BJ (cell line): ENCODE measurements around the gene HABP2. TPM values are rescaled to one million over a fixed set of nuclear protein-coding genes. Genes with fewer than 3 reads are reported as not detected.

Source experiments
- CTCF ChIA-PET: fragments of 350-600 bp; formaldehyde crosslinking; extraction: SDS; loops from one replicate; lab custom pipeline; 2021; ENCODE audit warnings: antibody characterized with exemption, inconsistent platforms; lab: Yijun Ruan, JAX
- POLR2A ChIA-PET: fragments of 300-600 bp; sonication (Branson Sonifier 250); formaldehyde crosslinking; extraction: SDS; loops from one replicate; lab custom pipeline; 2021; ENCODE audit warnings: antibody characterized with exemption; lab: Charles Lee
- DNase-seq: peaks from one replicate; pipeline ENCODE4 v3.0.0-alpha.2; 2011; ENCODE audit warnings: low read depth
- H3K27me3 ChIP-seq: 2 replicates; pipeline ENCODE4 v1.6.0; 2011; ENCODE audit warnings: low read length; ENCODE audit not compliant: control insufficient read depth, insufficient read depth
- H3K36me3 ChIP-seq: 2 replicates; pipeline ENCODE4 v1.5.1; 2011; ENCODE audit warnings: low read length; ENCODE audit not compliant: control insufficient read depth, insufficient read depth
- H3K4me3 ChIP-seq: 2 replicates; pipeline ENCODE4 v1.5.1; 2011; ENCODE audit warnings: low read depth, mild to moderate bottlenecking, control low read depth, low read length
- CTCF ChIP-seq: IDR thresholded peaks from 2 replicates; pipeline ENCODE4 v1.5.1; 2011; ENCODE audit warnings: low read depth, mild to moderate bottlenecking, control low read depth, inconsistent platforms, low read length, moderate library complexity; ENCODE audit not compliant: insufficient read depth
- polyA plus RNA-seq: library from polyadenylated mRNA; depleted of rRNA; stranded (reverse); fragments of >200 nt; gene quantifications from 2 replicates; pipeline ENCODE4 v1.2.3, GENCODE V29; 2011

HABP2 gene
- polyA plus RNA-seq, 1 experiment, result 0.02 TPM

DNA sequence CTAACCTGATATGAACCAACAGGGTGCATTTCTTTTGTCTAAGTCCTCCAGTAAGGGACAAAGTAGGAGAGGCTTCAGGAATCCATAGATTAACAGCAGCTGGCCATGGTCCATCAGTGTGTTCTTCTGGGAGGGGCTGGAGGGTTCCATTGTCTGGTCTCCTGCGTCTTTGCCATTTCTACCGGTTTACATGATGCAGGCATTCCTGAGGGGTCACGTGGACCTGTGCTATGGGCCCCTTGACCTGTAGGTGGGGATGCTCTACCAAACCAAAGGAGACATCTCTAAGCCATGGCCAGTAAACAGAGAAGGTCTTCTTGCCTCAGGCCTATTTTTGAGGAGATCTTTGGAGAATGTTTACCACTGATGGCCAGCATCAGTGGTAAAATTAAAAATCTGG, 28.7 kb upstream of the HABP2 start:
- no peak overlapping the region for H3K4me3 ChIP-seq
- POLR2A ChIA-PET, result no interaction called here
- CTCF ChIA-PET, result interaction anchor here (1.7 to 2.5 kb wide), 3 partner anchors 39 to 83 kb away, joined by 4 to 11 read pairs (median 10); no protein-coding TSS in a partner anchor
- no peaks in the 10 kb centered on the region; the same call in 1 of the 2 replicates for H3K27me3 ChIP-seq
- H3K36me3 ChIP-seq, result no peaks in the 10 kb centered on the region
- no peak for TF ChIP-seq CTCF
- DNase-seq, result no peak

DNA sequence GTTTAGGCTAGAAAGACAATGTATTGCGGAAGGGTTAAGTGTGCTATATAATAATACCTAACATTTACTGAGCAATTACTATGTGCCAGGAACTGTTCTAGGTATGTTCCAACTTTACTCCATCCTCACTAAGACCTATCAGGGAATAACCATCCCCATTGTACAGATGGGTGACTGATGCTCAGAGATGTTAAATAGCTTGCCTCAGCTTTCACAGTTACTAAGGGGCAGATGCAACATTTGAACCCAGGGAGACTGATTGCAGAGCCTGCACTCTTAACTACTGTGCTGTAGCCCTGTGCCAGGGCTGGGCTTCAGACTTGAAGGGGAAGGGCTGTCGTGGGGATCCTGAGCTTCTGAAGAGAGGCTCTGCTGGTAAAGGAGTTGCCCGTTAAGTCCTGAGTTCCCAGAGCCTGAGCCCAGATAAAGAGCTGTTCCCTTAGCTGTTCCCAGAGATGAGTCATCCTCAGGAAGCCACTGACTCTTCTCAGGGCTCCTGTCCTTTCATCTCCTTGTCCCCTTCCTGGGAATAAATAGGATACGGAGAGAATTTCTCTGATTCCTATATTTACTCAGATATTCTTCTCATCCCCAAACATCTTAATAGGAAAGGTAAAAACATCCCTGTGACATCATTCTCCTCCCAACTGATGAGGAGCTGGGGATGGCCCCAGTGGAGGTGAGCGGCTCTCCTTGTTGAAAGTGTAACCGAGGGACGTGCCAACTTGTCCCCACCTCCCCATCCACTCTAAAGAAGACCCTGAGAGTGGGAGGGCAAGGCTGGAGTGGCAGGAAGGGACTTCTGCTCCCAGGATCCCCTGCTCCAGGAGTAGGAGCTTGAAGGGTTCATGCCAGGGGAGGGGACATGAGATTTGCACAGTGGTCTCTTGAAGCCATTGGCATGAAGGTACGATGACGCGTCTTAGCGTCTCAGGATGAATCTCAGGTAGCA, 28.0 kb upstream of the HABP2 start:
- no peak for DNase-seq
- ChIA-PET CTCF (interaction anchor here (0.6 to 2.5 kb wide), 5 partner anchors 17 to 398 kb away, joined by 3 to 11 read pairs (median 6); no protein-coding TSS in a partner anchor), POLR2A (no interaction called here)
- Histone ChIP-seq H3K4me3 (no peak overlapping the region), H3K36me3 (no peaks in the 10 kb centered on the region), H3K27me3 (no peaks in the 10 kb centered on the region; the same call in 1 of the 2 replicates)
- TF ChIP-seq CTCF, result no peak

- no peak for TF ChIP-seq CTCF
- ChIA-PET POLR2A (no interaction called here), CTCF (interaction anchor here (1.2 to 2.5 kb wide), 4 partner anchors 38 to 399 kb away, joined by 4 to 11 read pairs (median 8); no protein-coding TSS in a partner anchor)
- H3K4me3 ChIP-seq, result no peak overlapping the region
- H3K36me3 ChIP-seq, result no peaks in the 10 kb centered on the region
- H3K27me3 ChIP-seq, result no peaks in the 10 kb centered on the region; the same call in 1 of the 2 replicates
- DNase-seq, result no peak
Measured at GRCh38 chr10:113525713-113526112, 27.1 kb upstream of the HABP2 start.

- CTCF ChIA-PET, result interaction anchor here (0.9 to 1.8 kb wide), 3 partner anchors 17 to 73 kb away, joined by 3 to 11 read pairs (median 3); no protein-coding TSS in a partner anchor
- POLR2A ChIA-PET, result no interaction called here
- H3K27me3 ChIP-seq, result no peaks in the 10 kb centered on the region; the same call in 1 of the 2 replicates
- no peaks in the 10 kb centered on the region for H3K36me3 ChIP-seq
- H3K4me3 ChIP-seq, result no peak overlapping the region
- no peak for TF ChIP-seq CTCF
- DNase-seq, result no peak
Measured at GRCh38 chr10:113527211-113527906, 25.5 kb upstream of the HABP2 start.
